Activated CD4-positive, alpha-beta T cell treated with anti-CD3 and anti-CD28 coated beads for 48 hours (primary cell): ENCODE results near the gene FAM185A.
"Not testable (repeated sequence)": the region's sequence is repeated elsewhere in the genome, so short reads cannot be mapped to it uniquely, and the experiment has no call there.

Experiments
- DNase-seq: peaks from one replicate; pipeline ENCODE4 v3.0.0-alpha.2; 2020

The FAM185A gene

GRCh38 chr7:102780926-102781325 lies 32.1 kb downstream of the FAM185A start:
- not testable (repeated sequence) for DNase-seq

DNA sequence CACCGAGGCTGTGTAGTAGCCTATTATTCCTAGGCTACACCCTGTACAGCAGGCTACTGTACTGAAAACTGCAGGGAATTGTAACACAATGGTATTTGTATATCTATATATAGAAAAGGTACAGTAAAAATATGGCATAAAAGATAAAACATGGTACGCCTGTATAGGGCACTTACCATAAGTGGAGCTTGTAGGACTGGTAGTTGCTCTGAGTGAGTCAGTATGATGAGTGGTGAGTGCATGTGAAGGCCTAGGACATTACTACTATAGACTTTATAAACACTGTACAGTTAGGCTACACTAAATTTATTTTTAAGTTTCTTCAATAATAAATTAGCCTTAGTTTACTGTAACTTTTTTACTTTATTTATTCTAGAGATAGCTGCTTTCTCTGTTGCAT lies 40.0 kb downstream of the FAM185A start:
- not testable (repeated sequence) for DNase-seq

DNA sequence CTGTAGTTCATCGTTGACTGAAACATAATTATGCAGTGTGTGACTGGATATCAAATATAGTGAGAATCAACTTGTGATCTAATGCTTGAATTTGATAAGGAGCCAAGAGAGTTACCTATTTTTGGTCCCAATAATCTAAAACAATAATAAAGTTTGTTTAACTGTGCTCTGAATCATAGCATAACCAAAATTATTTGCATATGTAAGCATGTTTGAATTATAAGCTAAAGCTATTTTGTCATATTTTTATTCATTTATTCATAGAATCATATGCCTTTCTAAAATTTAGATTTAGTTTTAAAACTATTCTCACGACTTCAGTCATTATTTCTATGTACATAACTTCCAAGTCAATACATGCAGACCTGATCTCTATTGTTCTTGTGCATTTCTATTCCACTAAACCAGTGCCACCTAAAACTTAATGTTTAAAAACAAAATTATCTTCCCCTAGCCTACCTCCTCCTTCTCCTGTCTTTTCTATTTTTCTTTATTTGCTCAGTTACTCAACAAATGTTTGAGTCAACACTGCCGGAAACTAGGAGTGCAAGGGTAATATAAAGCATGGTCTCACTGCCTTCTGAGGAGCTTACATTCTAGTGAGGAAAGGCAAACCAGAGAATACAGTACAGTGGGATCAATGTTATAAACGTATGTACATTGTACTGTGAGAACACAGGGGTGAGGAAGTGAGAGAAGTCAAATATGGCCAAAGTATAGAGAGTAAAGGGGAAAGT lies 41.7 kb downstream of the FAM185A start:
- not testable (repeated sequence) for DNase-seq

DNA sequence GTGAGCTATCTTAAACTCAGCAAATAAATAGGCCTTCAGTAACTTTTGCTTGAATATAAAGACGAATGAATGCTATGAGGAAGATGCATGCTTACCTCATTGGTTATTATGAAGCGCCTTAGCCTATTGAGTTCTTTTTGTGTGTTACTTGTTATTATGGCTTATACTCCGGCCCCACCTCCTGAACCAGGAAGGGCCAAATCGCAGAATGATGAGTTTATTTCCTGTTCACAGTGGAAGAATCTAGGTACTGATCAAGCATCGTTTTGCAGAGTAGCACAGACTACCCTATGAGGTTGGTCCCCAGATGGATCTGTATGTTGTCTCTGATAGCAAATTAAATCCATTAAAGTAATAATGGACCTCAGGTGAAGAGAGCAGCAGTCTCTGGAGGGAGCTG lies 42.6 kb downstream of the FAM185A start:
- DNase-seq: not testable (repeated sequence)

DNA sequence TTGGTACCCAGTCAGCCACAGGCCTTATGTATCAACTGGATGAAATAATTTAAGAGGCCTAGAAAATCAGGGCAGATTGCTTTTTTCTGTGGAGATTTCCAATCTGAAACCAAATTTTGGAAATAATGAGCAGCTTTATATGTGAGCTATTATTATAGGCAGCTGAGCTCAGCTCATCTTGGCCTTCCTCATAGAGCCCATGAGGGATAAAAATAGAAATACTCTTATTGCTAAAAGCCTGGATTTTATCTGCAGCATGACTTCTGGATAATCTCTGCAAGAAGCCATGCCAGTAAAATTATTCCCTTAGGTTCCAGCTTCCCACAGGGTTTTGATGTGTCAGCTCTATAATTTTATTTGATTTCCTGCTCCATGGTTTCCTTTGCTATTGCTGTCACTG lies 43.0 kb downstream of the FAM185A start:
- DNase-seq: not testable (repeated sequence)

- not testable (repeated sequence) for DNase-seq
Observed at GRCh38 chr7:102794567-102794966, 45.8 kb downstream of the FAM185A start.

DNA sequence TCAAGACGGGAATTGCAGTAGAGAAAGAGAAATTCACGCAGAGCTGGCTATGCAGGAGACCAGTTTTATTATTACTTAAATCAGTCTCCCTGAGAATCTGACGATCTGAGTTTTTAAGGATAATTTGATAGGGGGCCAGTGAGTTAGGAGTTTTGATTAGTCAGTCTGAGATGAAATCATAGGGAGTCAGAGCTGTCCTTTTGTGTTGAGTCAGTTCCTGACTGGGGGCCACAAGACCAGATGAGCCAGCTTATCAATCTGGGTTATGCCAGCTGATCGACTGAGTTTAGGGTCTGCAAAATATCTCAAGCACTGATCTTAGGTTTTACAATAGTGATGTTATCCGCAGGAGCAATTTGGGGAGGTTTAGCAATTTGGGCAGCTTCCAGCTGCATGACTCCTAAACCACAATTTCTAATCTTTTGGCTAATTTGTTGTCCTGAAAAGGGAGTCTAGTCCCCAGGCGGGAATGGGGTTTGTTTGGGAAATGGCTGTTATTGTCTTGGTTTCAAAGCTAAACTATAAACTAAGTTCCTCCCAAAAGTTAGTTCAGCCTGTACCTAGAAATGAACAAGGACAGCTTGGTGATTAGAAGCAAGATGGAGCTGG lies 47.3 kb downstream of the FAM185A start:
- not testable (repeated sequence) for DNase-seq

GRCh38 chr7:102806613-102807012 lies 57.8 kb downstream of the FAM185A start:
- no peak for DNase-seq

- DNase-seq: no peak
Observed at GRCh38 chr7:102810916-102811315, 62.1 kb downstream of the FAM185A start.

DNA sequence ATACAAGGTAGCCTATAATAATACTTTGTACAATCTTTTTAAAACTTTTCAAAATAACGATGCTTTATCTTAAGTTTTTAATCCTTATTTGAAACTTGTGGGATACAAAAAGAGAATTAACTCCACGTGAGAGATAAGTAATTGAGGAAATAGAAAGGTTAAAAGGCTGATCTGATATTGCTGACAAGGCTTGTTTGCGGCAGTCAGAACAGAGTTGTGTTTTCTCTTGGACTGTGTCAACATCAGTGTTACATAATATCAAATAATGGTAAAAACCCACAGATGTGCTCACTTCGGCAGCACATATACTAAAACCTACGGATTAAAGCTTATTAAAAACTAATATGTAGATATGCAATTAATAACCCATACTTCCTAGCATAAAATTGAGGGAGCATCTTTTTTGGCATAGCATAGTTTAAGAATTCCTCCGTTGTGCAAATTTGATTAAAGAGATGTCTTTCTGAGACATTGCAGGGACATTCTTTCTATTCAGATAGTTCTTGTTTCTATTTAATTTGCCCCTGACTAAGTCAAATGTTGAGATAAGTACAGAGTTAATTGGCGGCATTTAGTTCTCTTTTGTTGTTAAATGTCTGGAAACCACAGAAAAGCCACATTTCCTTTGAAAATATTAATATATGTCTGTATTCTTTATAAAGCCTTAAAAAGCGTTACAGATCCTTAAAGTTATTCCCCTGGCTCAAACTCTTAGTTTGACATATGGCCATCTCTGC lies 63.3 kb downstream of the FAM185A start:
- DNase-seq: no peak

DNA sequence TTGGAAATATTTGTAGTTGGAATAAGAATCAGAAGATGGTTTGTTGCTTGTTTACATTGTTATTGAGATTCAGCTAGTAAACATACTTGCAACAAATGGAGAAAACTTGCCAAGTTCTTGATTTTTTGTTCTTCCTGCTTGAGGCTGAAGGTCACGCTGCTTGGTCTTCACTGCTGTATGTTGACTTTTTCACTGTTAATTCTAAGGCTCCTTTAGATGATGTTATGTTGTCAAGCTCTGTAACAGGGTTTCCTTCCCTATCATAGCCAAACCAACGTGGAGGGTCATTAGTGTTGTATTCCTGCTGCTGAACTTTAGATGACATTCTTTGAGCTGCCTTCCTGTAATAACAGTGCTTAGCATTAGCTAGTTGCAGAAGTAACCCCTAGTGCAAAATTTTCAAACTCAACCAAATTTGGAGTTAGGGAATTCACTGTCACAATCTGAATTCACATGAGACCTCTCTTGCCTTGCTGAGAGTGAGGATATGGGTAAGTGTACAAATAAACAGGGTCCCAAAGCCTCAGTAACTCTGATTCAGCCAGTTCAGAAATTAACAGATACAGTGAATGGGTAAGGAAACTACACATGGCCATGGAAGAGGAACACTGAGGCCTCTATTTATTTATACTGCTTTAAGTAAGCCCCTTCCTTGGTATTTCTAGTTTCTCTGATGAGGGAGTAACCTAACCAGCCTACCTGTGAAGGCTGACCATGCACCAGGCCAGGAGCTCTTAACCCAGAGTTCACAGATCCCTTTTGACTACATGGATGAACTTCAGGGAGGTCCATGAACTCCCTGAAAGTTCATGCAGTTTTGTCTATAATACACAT lies 64.6 kb downstream of the FAM185A start:
- no peak for DNase-seq

- no peak for DNase-seq
Observed at GRCh38 chr7:102814025-102814471, 65.2 kb downstream of the FAM185A start.

DNA sequence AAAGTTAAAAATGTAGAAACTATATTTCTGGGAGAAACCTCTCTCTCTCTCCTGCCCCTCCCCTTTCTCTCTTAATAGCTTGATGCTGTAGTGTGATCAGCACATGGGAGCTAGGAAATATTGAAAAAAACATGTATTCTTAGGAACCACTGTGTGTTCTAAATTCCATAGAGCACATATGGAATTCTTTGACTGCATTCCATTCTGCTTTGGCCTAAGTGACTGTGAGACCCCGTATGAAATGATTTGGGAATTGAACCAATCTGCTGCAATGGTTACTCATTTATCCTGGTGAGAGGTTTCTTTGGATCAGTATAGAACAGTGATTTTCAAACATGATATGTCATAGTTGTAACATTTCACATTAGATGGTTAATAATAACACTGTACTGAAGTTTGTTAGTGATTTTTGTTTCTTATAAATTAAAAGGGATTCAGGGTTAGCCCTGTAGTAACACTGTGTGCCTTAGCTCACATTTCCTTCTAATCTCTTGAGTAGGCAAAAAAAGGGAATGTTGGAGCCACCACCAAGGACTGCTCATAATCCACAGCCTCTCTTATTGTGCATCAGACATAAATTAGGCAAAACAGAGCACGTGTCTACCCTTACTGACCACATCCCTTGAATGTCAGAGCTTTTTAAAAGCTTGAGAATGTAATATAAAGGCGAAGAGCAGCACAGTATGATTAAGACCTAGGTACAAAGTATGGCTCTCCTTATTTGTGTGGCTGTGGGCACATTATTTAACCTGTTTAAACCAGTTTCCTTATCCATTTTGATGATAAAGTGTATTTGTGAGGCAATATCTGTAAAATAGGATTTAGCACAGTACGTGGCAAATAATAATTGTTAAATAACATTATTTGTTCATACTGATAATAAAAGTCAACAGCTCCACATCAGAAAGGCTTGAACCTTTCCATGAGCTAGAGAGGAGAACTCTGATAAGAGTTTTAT lies 69.1 kb downstream of the FAM185A start:
- DNase-seq: no peak

GRCh38 chr7:102819151-102819550 lies 70.4 kb downstream of the FAM185A start:
- no peak for DNase-seq

DNA sequence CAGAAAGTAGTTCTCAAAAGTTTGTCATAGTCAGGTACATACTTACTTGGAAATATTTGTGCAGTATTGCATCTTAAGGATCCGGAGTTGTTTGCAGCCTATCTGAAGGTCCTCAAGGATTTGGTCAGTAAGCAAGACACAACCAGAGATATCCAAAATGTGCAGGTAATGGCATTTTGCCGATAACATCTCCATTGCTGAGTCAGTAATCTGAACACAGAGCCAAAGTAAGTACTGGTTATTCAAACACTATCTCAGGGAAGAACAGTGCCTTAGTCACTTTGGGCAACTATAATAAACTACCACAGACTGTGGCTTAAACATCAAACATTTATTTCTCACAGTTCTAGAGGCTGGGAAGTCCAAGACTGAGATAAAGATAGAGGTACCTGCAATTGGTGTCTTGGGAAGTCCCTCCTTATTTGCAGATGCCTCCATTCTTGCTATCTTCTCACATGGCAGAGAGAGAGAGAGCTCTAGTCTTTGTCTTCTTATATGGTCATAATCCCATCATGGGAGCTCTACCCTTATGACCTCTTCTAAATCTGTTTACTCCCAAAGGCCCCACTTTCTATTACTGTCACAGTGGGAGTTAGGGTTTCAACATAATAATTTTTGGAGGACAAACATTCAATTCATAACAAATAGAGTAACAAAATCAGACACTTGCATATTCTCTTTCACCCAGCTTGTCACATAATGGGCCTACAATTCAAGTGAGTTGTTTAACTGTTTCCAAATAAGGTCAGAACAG lies 73.4 kb downstream of the FAM185A start:
- no peak for DNase-seq

GRCh38 chr7:102823390-102824119 lies 74.8 kb downstream of the FAM185A start:
- DNase-seq: no peak

DNA sequence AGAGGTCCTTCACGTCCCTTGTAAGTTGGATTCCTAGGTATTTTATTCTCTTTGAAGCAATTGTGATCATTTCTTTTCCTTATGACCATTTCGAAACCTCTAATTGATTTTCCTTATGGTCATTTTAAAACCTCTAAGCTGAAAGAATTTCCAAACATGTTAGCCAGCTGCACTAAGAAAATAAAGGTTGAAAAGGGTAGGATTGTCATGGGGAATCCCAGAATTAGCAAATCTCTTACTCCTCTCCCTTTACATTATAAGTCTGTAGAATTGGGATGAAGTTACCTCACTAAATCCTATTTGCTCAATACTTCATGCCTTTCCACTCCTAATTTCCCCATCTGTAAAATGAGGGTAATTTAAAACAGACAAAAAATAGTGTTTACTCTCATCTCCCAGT lies 79.5 kb downstream of the FAM185A start:
- DNase-seq: no peak

GRCh38 chr7:102829075-102829474 lies 80.3 kb downstream of the FAM185A start:
- DNase-seq: no peak

GRCh38 chr7:102830197-102830596 lies 81.4 kb downstream of the FAM185A start:
- DNase-seq: no peak

DNA sequence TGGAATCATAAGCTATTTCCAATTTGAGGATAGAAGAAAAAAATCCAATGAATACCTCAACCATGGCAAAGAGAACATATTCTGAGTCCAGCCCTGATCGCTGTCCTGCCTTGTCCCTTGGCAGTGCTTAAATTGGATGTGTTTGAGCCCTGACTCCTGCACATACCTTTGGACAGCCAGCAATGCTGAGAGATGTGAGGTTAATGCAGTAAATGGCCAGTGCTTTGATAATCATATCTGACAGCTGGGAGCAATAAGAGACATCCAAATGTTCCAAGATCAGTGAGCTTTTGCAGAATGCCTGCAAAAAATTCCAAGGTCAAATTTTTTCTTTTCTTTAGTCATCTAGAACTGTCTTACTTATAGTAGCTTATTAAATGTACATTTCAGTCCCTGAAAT lies 83.9 kb downstream of the FAM185A start:
- no peak for DNase-seq
